Astrocyte (in vitro differentiated cells and primary cell): Measurements from ENCODE around the gene C19orf25.

ENCODE experiments used
- CTCF ChIP-seq: IDR thresholded peaks from 2 replicates; pipeline ENCODE4 v1.5.1; 2011; ENCODE audit warnings: low read depth, mild to moderate bottlenecking, inconsistent platforms, low read length, moderate library complexity; ENCODE audit not compliant: insufficient read depth
- EZH2 ChIP-seq: IDR thresholded peaks from 2 replicates; pipeline ENCODE4 v1.6.1; 2012; ENCODE audit warnings: mild to moderate bottlenecking, low read length, inconsistent platforms; ENCODE audit not compliant: insufficient read depth

- TF ChIP-seq CTCF (no peak), EZH2 (no peak)
Measured at GRCh38 chr19:1437609-1438008, 41.4 kb downstream of the C19orf25 start.
